ENCODE data around the gene TMC5. TPM values are rescaled to one million over a fixed set of nuclear protein-coding genes. Genes with fewer than 3 reads are reported as not detected.

TMC5 gene
- total and polyA plus RNA-seq, 2 of the 4 experiments (the other 2 are of a cell fraction): not detected

- no peak overlapping the region for H4K91ac ChIP-seq (ENCODE audit: insufficient read depth, low read depth, low read length)
- WGBS, 2 experiments (ENCODE audit: extremely low coverage in 2 of 2, insufficient read length in 1 of 2): no CpG with 5 or more reads among the region's 5 CpGs
- ATAC-seq (ENCODE audit: low read depth) (no peak), DNase-seq (no peak)
- peaks cover 2% of the 10 kb centered on the region for H3K27me3 ChIP-seq (ENCODE audit: control insufficient read depth, insufficient read depth, low read length)
- BruUV-seq (replicated peaks): no TSS peak
- no peak overlapping the region for H2BK20ac ChIP-seq (ENCODE audit: low read depth, low read length)
- no peak overlapping the region for H3K14ac ChIP-seq (replicated peaks; ENCODE audit: low read depth, low read length)
- H4K8ac ChIP-seq (ENCODE audit: low read depth in 2 of 2, low read length in 2 of 2): no peak overlapping the region
- ChIA-PET POLR2A (ENCODE audit: unreplicated experiment) (no interaction called here), CTCF (no interaction called here)
- no peak overlapping the region for H2AFZ ChIP-seq (replicated peaks; ENCODE audit: low read length, poor library complexity)
- H3K4me3 ChIP-seq (ENCODE audit: insufficient read depth, low read depth, low read length): no peak overlapping the region
- in situ Hi-C loops (cut with MboI; ENCODE audit: low sequenced_read_pairs) (no loop called here), dilution Hi-C loops (cut with HindIII; ENCODE audit: low sequenced_read_pairs, unreplicated experiment) (no loop called here), intact Hi-C loops (cut with micrococcal nuclease) (no loop called here)
- H3K4me2 ChIP-seq (ENCODE audit: low read depth, low read length): no peak overlapping the region
- H2BK120ac ChIP-seq (ENCODE audit: low read depth, low read length): no peak overlapping the region
- TF ChIP-seq BHLHE40 (IDR thresholded peaks at IDR 0.05; ENCODE audit: low read depth, low read length): no peak
- no peak for TF ChIP-seq POLR2A (IDR thresholded peaks at IDR 0.05; ENCODE audit: low read depth, low read length)
- no peak for TF ChIP-seq MAZ (IDR thresholded peaks at IDR 0.05; ENCODE audit: borderline replicate concordance, low read depth, low read length)
- TF ChIP-seq CEBPB (IDR thresholded peaks at IDR 0.05; ENCODE audit: low read depth, low read length): no peak
- TF ChIP-seq RAD21 (IDR thresholded peaks at IDR 0.05; ENCODE audit: low read length): no peak
- TF ChIP-seq ELK1 (IDR thresholded peaks at IDR 0.05; ENCODE audit: borderline replicate concordance, low read depth, low read length): no peak
- no peak for TF ChIP-seq RCOR1 (IDR thresholded peaks at IDR 0.05; ENCODE audit: insufficient replicate concordance, low read length)
- TF ChIP-seq MXI1 (IDR thresholded peaks at IDR 0.05; ENCODE audit: borderline replicate concordance, low read depth, low read length): no peak
- no peak for TF ChIP-seq FOS (IDR thresholded peaks at IDR 0.05; ENCODE audit: low read depth, low read length)
- no peak for TF ChIP-seq NFE2L2 (IDR thresholded peaks at IDR 0.05; ENCODE audit: low read depth, low read length)
- no peak for TF ChIP-seq CHD1 (IDR thresholded peaks at IDR 0.05; ENCODE audit: low read depth, low read length)
- TF ChIP-seq MAFK (IDR thresholded peaks at IDR 0.05; ENCODE audit: low read depth, low read length): no peak
- no peak for TF ChIP-seq SMC3 (IDR thresholded peaks at IDR 0.05; ENCODE audit: low read depth, low read length)
- no peak for TF ChIP-seq CTCF (conservative IDR thresholded peaks at IDR 0.05; ENCODE audit: low read depth, low read length)
- TF ChIP-seq USF2 (IDR thresholded peaks at IDR 0.05; ENCODE audit: low read depth, low read length): no peak
- no peak for TF ChIP-seq RFX5 (IDR thresholded peaks at IDR 0.05; ENCODE audit: low read depth, low read length)
- no peak overlapping the region for H2AK5ac ChIP-seq (ENCODE audit: low read depth, low read length)
- no peak overlapping the region for H3K9ac ChIP-seq (ENCODE audit: low read depth, low read length)
- no peak overlapping the region for H3K18ac ChIP-seq (ENCODE audit: low read depth, low read length)
- no peaks in the 10 kb centered on the region for H4K20me1 ChIP-seq (ENCODE audit: insufficient read depth, low read length)
- H2AK9ac ChIP-seq (replicated peaks; ENCODE audit: low read depth, low read length, poor library complexity): no peak overlapping the region
- no peak overlapping the region for H2BK5ac ChIP-seq (ENCODE audit: low read depth, low read length, poor library complexity, severe bottlenecking)
- H3K4ac ChIP-seq (ENCODE audit: low read depth, low read length): no peak overlapping the region
- H3K79me1 ChIP-seq (ENCODE audit: low read depth in 1 of 2, low read length in 2 of 2): no peaks in the 10 kb centered on the region
- no peak overlapping the region for H4K5ac ChIP-seq (ENCODE audit: low read depth, low read length)
- no peak overlapping the region for H2BK15ac ChIP-seq (ENCODE audit: low read depth, low read length)
- H3K23ac ChIP-seq (ENCODE audit: low read depth, low read length): no peak overlapping the region
- H3K9me3 ChIP-seq (ENCODE audit: control insufficient read depth, insufficient read depth, low read length): no peaks in the 10 kb centered on the region
- no peak overlapping the region for H3K27ac ChIP-seq (ENCODE audit: insufficient read depth, low read length)
- H3K56ac ChIP-seq (ENCODE audit: extremely low read depth, insufficient read depth, low read length): no peak overlapping the region
- no peaks in the 10 kb centered on the region for H3K36me3 ChIP-seq (ENCODE audit: control insufficient read depth, insufficient read depth, low read length)
- no peaks in the 10 kb centered on the region for H3K4me1 ChIP-seq (ENCODE audit: control insufficient read depth, insufficient read depth, low read length)
- H3K9me1 ChIP-seq (ENCODE audit: insufficient read depth, low read length): no peaks in the 10 kb centered on the region
Observed at GRCh38 chr16:19485611-19486010, 67.9 kb downstream of the TMC5 start.

All from IMR-90 (cell line).